Panc1 (cell line): ENCODE data around the gene HOMER2. TPM values are rescaled to one million over a fixed set of nuclear protein-coding genes. Genes with fewer than 3 reads are reported as not detected.

Experiments
- ATAC-seq: fragments of 200-7000 bp; cut with Tn5 transposase; 2 replicates; pipeline ENCODE4 v1.9.1; 2020; ENCODE audit warnings: mild to moderate bottlenecking, moderate library complexity
- BruUV-seq: library from RNA; stranded (reverse); fragments of 400-500 nt; replicated peaks from 2 replicates; lab custom pipeline; 2021; lab: Mats Ljungman, UMichigan
- CTCF ChIA-PET: fragments of 300-600 bp; sonication (Branson Sonifier 250); formaldehyde crosslinking; loops from one replicate; lab custom pipeline; 2022; ENCODE audit warnings: antibody characterized with exemption; lab: Charles Lee
- POLR2A ChIA-PET: fragments of 300-600 bp; sonication (Branson Sonifier 250); formaldehyde crosslinking; loops from one replicate; lab custom pipeline; 2022; ENCODE audit warnings: antibody characterized with exemption; lab: Charles Lee
- DNase-seq: peaks from one replicate; pipeline ENCODE4 v3.0.0-alpha.2; 2010; ENCODE audit warnings: low read depth, low spot score
- H3K27ac ChIP-seq: 2 replicates; pipeline ENCODE4 v1.5.1; 2011; ENCODE audit warnings: mild to moderate bottlenecking, low read length, inconsistent platforms
- H3K27me3 ChIP-seq: fragments of 200-500 bp; sonication (Bioruptor generic); 2 replicates; pipeline ENCODE4 v1.6.0; 2014; ENCODE audit warnings: low read length, inconsistent platforms; ENCODE audit not compliant: control insufficient read depth, insufficient read depth
- H3K36me3 ChIP-seq: fragments of 200-500 bp; sonication (Bioruptor generic); 2 replicates; pipeline ENCODE4 v1.5.1; 2014; ENCODE audit warnings: inconsistent platforms, mild to moderate bottlenecking, low read length, moderate library complexity; ENCODE audit not compliant: control insufficient read depth, insufficient read depth
- H3K4me1 ChIP-seq: 2 replicates; pipeline ENCODE4 v1.5.1; 2011; ENCODE audit warnings: inconsistent platforms, mild to moderate bottlenecking, low read length, moderate library complexity; ENCODE audit not compliant: control insufficient read depth, insufficient read depth
- H3K4me3 ChIP-seq, 2 experiments: 2 replicates each; pipeline ENCODE4 v1.5.1; 2011 to 2012; ENCODE audit warnings: low read depth in 2 of 2, low read length in 2 of 2, mild to moderate bottlenecking in 2 of 2, inconsistent platforms in 1 of 2, moderate library complexity in 1 of 2
- H3K9me3 ChIP-seq: fragments of 200-500 bp; sonication (Bioruptor generic); 2 replicates; pipeline ENCODE4 v1.5.1; 2014; ENCODE audit warnings: low read depth, mild to moderate bottlenecking, inconsistent platforms, low read length, moderate library complexity; ENCODE audit not compliant: control insufficient read depth, insufficient read depth
- POLR2AphosphoS5 ChIP-seq: IDR thresholded peaks from 2 replicates; pipeline ENCODE4 v1.6.1; 2012; ENCODE audit warnings: mild to moderate bottlenecking, low read depth, low read length, moderate library complexity
- SIN3A ChIP-seq: IDR thresholded peaks from 2 replicates; pipeline ENCODE4 v1.6.1; 2012; ENCODE audit warnings: low read depth, mild to moderate bottlenecking, low read length, moderate library complexity, borderline replicate concordance; ENCODE audit not compliant: insufficient read depth
- TCF7L2 ChIP-seq: IDR thresholded peaks from 2 replicates; pipeline ENCODE4 v1.6.1; 2011; ENCODE audit warnings: mild to moderate bottlenecking, low read depth, low read length, inconsistent platforms
- in situ Hi-C: cut with HindIII; loops from 2 replicates; pipeline ENCODE4 v1.10.0; 2016; ENCODE audit warnings: low sequenced_read_pairs, low pct_unique_long_range_greater_than_20kb
- intact Hi-C: fragments of 100-400 bp; cut with micrococcal nuclease; formaldehyde crosslinking; loops from one replicate; pipeline ENCODE4 v1.10.0; 2022; ENCODE audit not compliant: unreplicated experiment
- total RNA-seq: library from RNA; stranded (reverse); gene quantifications from one replicate; pipeline ENCODE4 v1.2.1, GENCODE V29; 2021; ENCODE audit not compliant: unreplicated experiment
- TF ChIP-seq, protein P1 (sequence below), 2 experiments: IDR thresholded peaks; 2 replicates each; pipeline ENCODE4 v1.6.1; 2011 to 2012; ENCODE audit warnings: low read depth in 2 of 2, control low read depth in 1 of 2, low read length in 1 of 2, mild to moderate bottlenecking in 1 of 2, moderate library complexity in 1 of 2; ENCODE audit not compliant: insufficient read depth in 1 of 2
- TF ChIP-seq, protein P2 (sequence below): fragments of 450-650 bp; IDR thresholded peaks from 2 replicates; pipeline ENCODE4 v1.5.1; 2017; ENCODE audit warnings: mild to moderate bottlenecking

The HOMER2 gene
- total RNA-seq, 1 experiment from 2014 or later = 35.9 TPM

- no peak for DNase-seq
- ChIA-PET POLR2A (no interaction called here), CTCF (no interaction called here)
- TSS peak; percentile 84 for BruUV-seq
- no peak for ATAC-seq
- in situ Hi-C loops = no loop called here
- Histone ChIP-seq H3K4me1 (peaks cover 4% of the 10 kb centered on the region; the same call in 1 of the 2 replicates), H3K27ac (peak overlapping the region; percentile 91), H3K36me3 (peaks cover 4% of the 10 kb centered on the region), H3K9me3 (no peaks in the 10 kb centered on the region), H3K27me3 (no peaks in the 10 kb centered on the region), H3K4me3 (peak overlapping the region; percentile 82 to 90)
- TF ChIP-seq SIN3A (no peak), TCF7L2 (no peak), POLR2AphosphoS5 (no peak)
- TF ChIP-seq, protein P1, sequence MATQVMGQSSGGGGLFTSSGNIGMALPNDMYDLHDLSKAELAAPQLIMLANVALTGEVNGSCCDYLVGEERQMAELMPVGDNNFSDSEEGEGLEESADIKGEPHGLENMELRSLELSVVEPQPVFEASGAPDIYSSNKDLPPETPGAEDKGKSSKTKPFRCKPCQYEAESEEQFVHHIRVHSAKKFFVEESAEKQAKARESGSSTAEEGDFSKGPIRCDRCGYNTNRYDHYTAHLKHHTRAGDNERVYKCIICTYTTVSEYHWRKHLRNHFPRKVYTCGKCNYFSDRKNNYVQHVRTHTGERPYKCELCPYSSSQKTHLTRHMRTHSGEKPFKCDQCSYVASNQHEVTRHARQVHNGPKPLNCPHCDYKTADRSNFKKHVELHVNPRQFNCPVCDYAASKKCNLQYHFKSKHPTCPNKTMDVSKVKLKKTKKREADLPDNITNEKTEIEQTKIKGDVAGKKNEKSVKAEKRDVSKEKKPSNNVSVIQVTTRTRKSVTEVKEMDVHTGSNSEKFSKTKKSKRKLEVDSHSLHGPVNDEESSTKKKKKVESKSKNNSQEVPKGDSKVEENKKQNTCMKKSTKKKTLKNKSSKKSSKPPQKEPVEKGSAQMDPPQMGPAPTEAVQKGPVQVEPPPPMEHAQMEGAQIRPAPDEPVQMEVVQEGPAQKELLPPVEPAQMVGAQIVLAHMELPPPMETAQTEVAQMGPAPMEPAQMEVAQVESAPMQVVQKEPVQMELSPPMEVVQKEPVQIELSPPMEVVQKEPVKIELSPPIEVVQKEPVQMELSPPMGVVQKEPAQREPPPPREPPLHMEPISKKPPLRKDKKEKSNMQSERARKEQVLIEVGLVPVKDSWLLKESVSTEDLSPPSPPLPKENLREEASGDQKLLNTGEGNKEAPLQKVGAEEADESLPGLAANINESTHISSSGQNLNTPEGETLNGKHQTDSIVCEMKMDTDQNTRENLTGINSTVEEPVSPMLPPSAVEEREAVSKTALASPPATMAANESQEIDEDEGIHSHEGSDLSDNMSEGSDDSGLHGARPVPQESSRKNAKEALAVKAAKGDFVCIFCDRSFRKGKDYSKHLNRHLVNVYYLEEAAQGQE (IDR thresholded peaks at IDR 0.05; ENCODE audit: insufficient read depth in 1 of 2, low read depth in 2 of 2, low read length in 1 of 2) = no peak
- TF ChIP-seq, protein P2, sequence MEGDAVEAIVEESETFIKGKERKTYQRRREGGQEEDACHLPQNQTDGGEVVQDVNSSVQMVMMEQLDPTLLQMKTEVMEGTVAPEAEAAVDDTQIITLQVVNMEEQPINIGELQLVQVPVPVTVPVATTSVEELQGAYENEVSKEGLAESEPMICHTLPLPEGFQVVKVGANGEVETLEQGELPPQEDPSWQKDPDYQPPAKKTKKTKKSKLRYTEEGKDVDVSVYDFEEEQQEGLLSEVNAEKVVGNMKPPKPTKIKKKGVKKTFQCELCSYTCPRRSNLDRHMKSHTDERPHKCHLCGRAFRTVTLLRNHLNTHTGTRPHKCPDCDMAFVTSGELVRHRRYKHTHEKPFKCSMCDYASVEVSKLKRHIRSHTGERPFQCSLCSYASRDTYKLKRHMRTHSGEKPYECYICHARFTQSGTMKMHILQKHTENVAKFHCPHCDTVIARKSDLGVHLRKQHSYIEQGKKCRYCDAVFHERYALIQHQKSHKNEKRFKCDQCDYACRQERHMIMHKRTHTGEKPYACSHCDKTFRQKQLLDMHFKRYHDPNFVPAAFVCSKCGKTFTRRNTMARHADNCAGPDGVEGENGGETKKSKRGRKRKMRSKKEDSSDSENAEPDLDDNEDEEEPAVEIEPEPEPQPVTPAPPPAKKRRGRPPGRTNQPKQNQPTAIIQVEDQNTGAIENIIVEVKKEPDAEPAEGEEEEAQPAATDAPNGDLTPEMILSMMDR = no peak
- intact Hi-C loops = no loop called here
Measured at GRCh38 chr15:82810890-82811426, 141.6 kb downstream of the HOMER2 start.

- TF ChIP-seq TCF7L2 (no peak; the same call in 1 of the 2 replicates), SIN3A (peak; percentile 51; the same call in 1 of the 2 replicates)
- TF ChIP-seq, protein P2 = peak; percentile 61
- intact Hi-C loops = no loop called here
- DNase-seq (no peak), ATAC-seq (peak; percentile 65)
- ChIA-PET CTCF (no interaction called here), POLR2A (interaction anchor here (1.1 kb wide), 1 partner anchor 175 kb away, joined by 3 read pairs; no protein-coding TSS in a partner anchor)
- Histone ChIP-seq H3K4me1 (peaks cover 4% of the 10 kb centered on the region; the same call in 1 of the 2 replicates), H3K27ac (peak overlapping the region; percentile 91), H3K27me3 (no peaks in the 10 kb centered on the region), H3K36me3 (peaks cover 3% of the 10 kb centered on the region), H3K9me3 (no peaks in the 10 kb centered on the region), H3K4me3 (peak overlapping the region; percentile 82 to 90)
- in situ Hi-C loops = no loop called here
- no TSS peak for BruUV-seq
Measured at GRCh38 chr15:82810061-82810889, 142.2 kb downstream of the HOMER2 start.
